Calu3 (cell line): Measurements from ENCODE around the gene FBXL7. TPM values are rescaled to one million over a fixed set of nuclear protein-coding genes. Genes with fewer than 3 reads are reported as not detected.

Experiments
- BruUV-seq: library from RNA; stranded (reverse); fragments of 400-500 nt; replicated peaks from 2 replicates; lab custom pipeline; 2021; lab: Mats Ljungman, UMichigan
- CTCF ChIA-PET: fragments of 300-600 bp; sonication (Branson Sonifier 250); formaldehyde crosslinking; loops from one replicate; lab custom pipeline; 2022; ENCODE audit warnings: antibody characterized with exemption; lab: Charles Lee
- DNase-seq: peaks from one replicate; pipeline ENCODE4 v3.0.0; 2022
- H3K27ac Mint-ChIP-seq: one replicate; pipeline ENCODE4 v1.8.0; 2022; ENCODE audit warnings: mixed read lengths; ENCODE audit not compliant: unreplicated experiment
- H3K27me3 Mint-ChIP-seq: one replicate; pipeline ENCODE4 v1.8.0; 2022; ENCODE audit warnings: mixed read lengths; ENCODE audit not compliant: unreplicated experiment
- H3K36me3 Mint-ChIP-seq: one replicate; pipeline ENCODE4 v1.8.0; 2022; ENCODE audit warnings: mild to moderate bottlenecking, moderate library complexity, mixed read lengths; ENCODE audit not compliant: insufficient read depth, unreplicated experiment
- H3K4me1 Mint-ChIP-seq: one replicate; pipeline ENCODE4 v1.8.0; 2022; ENCODE audit warnings: mild to moderate bottlenecking, low read depth, mixed read lengths; ENCODE audit not compliant: unreplicated experiment
- H3K4me3 Mint-ChIP-seq: one replicate; pipeline ENCODE4 v1.8.0; 2022; ENCODE audit warnings: mild to moderate bottlenecking, low read depth, moderate library complexity, mixed read lengths; ENCODE audit not compliant: unreplicated experiment
- H3K9me3 Mint-ChIP-seq: one replicate; pipeline ENCODE4 v1.8.0; 2022; ENCODE audit warnings: low read depth, mixed read lengths; ENCODE audit not compliant: unreplicated experiment
- CTCF ChIP-seq: fragments of 200-600 bp; IDR thresholded peaks from one replicate; pipeline ENCODE4 v1.8.0; 2022; ENCODE audit warnings: antibody characterized with exemption; ENCODE audit not compliant: unreplicated experiment
- intact Hi-C: fragments of 100-400 bp; cut with micrococcal nuclease; formaldehyde crosslinking; loops from one replicate; pipeline ENCODE4 v1.10.0; 2022; ENCODE audit not compliant: unreplicated experiment
- total RNA-seq: library from RNA; stranded (reverse); gene quantifications from 2 replicates; pipeline ENCODE4 v1.2.3, GENCODE V29; 2022

Gene FBXL7
- total RNA-seq, 1 experiment from 2014 or later = not detected

GRCh38 chr5:15510092-15510491 lies 10.1 kb downstream of the FBXL7 start:
- intact Hi-C loops = no loop called here
- H3K27me3 Mint-ChIP-seq = no peaks in the 10 kb centered on the region
- CTCF ChIA-PET = no interaction called here
- H3K27ac Mint-ChIP-seq = no peak overlapping the region
- no peaks in the 10 kb centered on the region for H3K36me3 Mint-ChIP-seq
- BruUV-seq = no TSS peak
- no peak for TF ChIP-seq CTCF
- peaks cover 8% of the 10 kb centered on the region for H3K9me3 Mint-ChIP-seq
- H3K4me3 Mint-ChIP-seq = no peak overlapping the region
- no peaks in the 10 kb centered on the region for H3K4me1 Mint-ChIP-seq
- DNase-seq = no peak

GRCh38 chr5:15510831-15511230 lies 10.9 kb downstream of the FBXL7 start:
- CTCF ChIA-PET = no interaction called here
- no peaks in the 10 kb centered on the region for H3K4me1 Mint-ChIP-seq
- no peak for TF ChIP-seq CTCF
- intact Hi-C loops = no loop called here
- no peak for DNase-seq
- H3K4me3 Mint-ChIP-seq = no peak overlapping the region
- BruUV-seq = no TSS peak
- H3K9me3 Mint-ChIP-seq = peaks cover 8% of the 10 kb centered on the region
- no peak overlapping the region for H3K27ac Mint-ChIP-seq
- H3K36me3 Mint-ChIP-seq = peaks cover under 1% of the 10 kb centered on the region
- no peaks in the 10 kb centered on the region for H3K27me3 Mint-ChIP-seq

GRCh38 chr5:15513431-15513830 lies 13.5 kb downstream of the FBXL7 start:
- no peak for TF ChIP-seq CTCF
- BruUV-seq = no TSS peak
- Mint-ChIP-seq H3K36me3 (peaks cover 5% of the 10 kb centered on the region), H3K27me3 (no peaks in the 10 kb centered on the region), H3K4me3 (no peak overlapping the region), H3K27ac (no peak overlapping the region), H3K9me3 (peaks cover 13% of the 10 kb centered on the region), H3K4me1 (no peaks in the 10 kb centered on the region)
- intact Hi-C loops = no loop called here
- DNase-seq = no peak
- CTCF ChIA-PET = no interaction called here

GRCh38 chr5:15513911-15514310 lies 13.9 kb downstream of the FBXL7 start:
- peaks cover 13% of the 10 kb centered on the region for H3K9me3 Mint-ChIP-seq
- TF ChIP-seq CTCF = no peak
- H3K27me3 Mint-ChIP-seq = no peaks in the 10 kb centered on the region
- no peak for DNase-seq
- peaks cover 5% of the 10 kb centered on the region for H3K36me3 Mint-ChIP-seq
- H3K4me3 Mint-ChIP-seq = no peak overlapping the region
- CTCF ChIA-PET = no interaction called here
- BruUV-seq = no TSS peak
- no peak overlapping the region for H3K27ac Mint-ChIP-seq
- no peaks in the 10 kb centered on the region for H3K4me1 Mint-ChIP-seq
- intact Hi-C loops = no loop called here
